Measurements from ENCODE around the gene SLC5A10.

DNA sequence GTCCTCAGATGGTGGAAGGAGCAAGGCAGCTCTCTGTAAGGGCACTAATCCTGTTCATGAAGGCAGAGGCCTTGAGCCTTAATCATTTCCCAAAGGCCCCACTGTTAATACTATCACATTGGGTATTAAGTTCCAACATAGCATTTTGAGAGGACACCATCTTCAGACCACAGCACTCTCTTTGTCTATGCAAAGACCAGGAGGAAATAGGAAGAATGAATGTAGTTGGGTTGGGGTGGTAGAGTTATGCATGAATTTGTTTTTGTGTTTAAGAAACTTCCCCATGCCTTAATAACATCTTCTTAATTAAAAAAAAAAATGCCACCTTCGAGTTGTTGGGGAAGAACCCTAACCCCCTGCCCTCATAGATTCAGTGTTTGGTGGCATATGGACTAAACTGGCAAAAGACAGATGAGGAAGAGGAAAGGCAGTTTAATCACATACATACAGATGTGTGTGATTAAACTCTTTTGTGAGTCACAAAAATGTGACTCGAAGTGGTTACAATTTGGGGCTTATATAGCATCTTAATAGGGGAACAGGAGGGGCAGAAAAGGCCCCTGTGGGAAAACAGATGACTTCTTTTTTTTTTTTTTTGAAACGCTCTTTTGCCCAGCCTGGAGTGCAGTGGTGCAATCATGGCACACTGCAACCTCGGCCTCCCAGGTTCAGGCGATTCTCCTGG, 35.0 kb upstream of the SLC5A10 start:
- TF ChIP-seq, protein P1, sequence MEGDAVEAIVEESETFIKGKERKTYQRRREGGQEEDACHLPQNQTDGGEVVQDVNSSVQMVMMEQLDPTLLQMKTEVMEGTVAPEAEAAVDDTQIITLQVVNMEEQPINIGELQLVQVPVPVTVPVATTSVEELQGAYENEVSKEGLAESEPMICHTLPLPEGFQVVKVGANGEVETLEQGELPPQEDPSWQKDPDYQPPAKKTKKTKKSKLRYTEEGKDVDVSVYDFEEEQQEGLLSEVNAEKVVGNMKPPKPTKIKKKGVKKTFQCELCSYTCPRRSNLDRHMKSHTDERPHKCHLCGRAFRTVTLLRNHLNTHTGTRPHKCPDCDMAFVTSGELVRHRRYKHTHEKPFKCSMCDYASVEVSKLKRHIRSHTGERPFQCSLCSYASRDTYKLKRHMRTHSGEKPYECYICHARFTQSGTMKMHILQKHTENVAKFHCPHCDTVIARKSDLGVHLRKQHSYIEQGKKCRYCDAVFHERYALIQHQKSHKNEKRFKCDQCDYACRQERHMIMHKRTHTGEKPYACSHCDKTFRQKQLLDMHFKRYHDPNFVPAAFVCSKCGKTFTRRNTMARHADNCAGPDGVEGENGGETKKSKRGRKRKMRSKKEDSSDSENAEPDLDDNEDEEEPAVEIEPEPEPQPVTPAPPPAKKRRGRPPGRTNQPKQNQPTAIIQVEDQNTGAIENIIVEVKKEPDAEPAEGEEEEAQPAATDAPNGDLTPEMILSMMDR (IDR thresholded peaks at IDR 0.05; ENCODE audit: borderline replicate concordance, extremely low read depth, low read length, poor library complexity, severe bottlenecking): no peak
- TF ChIP-seq EZH2 (IDR thresholded peaks at IDR 0.05; ENCODE audit: borderline replicate concordance, low read depth, low read length, severe bottlenecking): no peak

Data from DND-41 (cell line).